ENCODE data around the gene KIF26B. TPM values are rescaled to one million over a fixed set of nuclear protein-coding genes. Genes with fewer than 3 reads are reported as not detected.

KIF26B gene
- total RNA-seq, 6 experiments from 2014 or later: 0.31 to 0.55 (median 0.35) TPM

- Histone ChIP-seq H3K36me3 (no peaks in the 10 kb centered on the region), H3K27ac (no peak overlapping the region), H3K27me3 (no peaks in the 10 kb centered on the region), H3K9me3 (no peaks in the 10 kb centered on the region), H3K4me1 (no peaks in the 10 kb centered on the region), H3K4me3 (no peak overlapping the region)
- 84% methylated on average over 17 of the region's 19 CpGs for WGBS (ENCODE audit: insufficient coverage, low coverage, low lambda C conversion rate, missing lambda C conversion rate)
- intact Hi-C loops (cut with DNase I): no loop called here
- ATAC-seq (no peak), DNase-seq (no peak)
- no peak for TF ChIP-seq POLR2A (IDR thresholded peaks at IDR 0.05)
- TF ChIP-seq, protein P1, sequence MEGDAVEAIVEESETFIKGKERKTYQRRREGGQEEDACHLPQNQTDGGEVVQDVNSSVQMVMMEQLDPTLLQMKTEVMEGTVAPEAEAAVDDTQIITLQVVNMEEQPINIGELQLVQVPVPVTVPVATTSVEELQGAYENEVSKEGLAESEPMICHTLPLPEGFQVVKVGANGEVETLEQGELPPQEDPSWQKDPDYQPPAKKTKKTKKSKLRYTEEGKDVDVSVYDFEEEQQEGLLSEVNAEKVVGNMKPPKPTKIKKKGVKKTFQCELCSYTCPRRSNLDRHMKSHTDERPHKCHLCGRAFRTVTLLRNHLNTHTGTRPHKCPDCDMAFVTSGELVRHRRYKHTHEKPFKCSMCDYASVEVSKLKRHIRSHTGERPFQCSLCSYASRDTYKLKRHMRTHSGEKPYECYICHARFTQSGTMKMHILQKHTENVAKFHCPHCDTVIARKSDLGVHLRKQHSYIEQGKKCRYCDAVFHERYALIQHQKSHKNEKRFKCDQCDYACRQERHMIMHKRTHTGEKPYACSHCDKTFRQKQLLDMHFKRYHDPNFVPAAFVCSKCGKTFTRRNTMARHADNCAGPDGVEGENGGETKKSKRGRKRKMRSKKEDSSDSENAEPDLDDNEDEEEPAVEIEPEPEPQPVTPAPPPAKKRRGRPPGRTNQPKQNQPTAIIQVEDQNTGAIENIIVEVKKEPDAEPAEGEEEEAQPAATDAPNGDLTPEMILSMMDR (IDR thresholded peaks at IDR 0.05): no peak
Measured at GRCh38 chr1:245684166-245684565, 529.4 kb downstream of the KIF26B start.

DNA sequence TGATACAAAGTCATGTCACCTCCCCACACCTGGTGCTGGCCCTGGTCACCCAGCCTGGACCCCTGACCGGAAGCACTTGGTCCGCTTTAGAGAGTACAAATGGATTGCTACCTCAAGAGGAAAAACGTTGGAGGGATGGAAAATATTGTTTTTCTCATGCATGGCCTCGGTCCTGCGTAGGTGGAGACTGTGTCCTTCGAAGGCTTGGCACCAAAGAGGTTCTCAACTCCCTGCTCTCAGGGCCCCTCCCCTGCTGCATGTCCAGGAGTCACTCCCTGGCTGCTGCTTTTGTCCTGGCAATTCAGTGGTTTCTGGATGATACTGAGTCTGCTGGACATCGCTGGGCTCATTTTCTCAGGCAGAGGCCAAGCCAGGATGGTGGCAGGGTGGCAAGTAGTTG lies 529.8 kb downstream of the KIF26B start:
- Histone ChIP-seq H3K27me3 (no peaks in the 10 kb centered on the region), H3K36me3 (no peaks in the 10 kb centered on the region), H3K27ac (no peak overlapping the region), H3K4me3 (no peak overlapping the region), H3K9me3 (no peaks in the 10 kb centered on the region), H3K4me1 (no peaks in the 10 kb centered on the region)
- WGBS (ENCODE audit: insufficient coverage, low coverage, low lambda C conversion rate, missing lambda C conversion rate): 67% methylated on average over 1 of the region's 7 CpGs
- intact Hi-C loops (cut with DNase I): no loop called here
- no peak for ATAC-seq
- DNase-seq: no peak
- TF ChIP-seq, protein P1 (IDR thresholded peaks at IDR 0.05): no peak
- TF ChIP-seq POLR2A (IDR thresholded peaks at IDR 0.05): no peak

DNA sequence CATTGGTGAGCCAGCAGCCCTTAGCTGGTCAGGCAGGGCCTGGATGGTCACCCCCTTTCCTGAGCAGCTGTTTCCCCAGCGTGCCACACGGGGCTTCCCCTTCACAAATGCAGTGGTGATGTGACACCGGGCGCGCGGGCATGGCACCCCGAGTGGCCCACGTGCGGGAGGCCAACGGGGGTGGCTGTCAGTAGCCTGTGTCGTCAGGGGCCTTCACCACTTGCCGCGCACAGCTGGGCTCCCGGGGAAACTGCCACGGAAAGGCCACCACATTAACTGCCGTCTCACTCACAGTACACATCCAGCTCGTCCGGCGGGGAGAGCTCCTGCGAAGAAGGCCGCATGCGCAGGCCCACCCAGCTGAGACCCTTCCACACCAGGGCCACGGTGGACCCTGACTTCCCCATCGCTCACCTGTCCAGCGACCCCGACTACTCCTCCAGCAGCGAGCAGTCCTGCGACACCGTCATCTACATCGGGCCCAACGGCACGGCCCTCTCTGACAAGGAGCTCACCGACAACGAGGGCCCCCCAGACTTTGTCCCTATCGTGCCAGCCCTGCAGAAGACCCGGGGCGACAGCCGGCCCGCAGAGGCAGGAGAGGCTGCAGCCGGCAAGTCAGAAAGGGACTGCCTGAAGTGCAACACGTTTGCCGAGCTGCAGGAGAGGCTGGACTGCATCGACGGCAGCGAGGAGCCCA lies 530.5 kb downstream of the KIF26B start:
- Histone ChIP-seq H3K9me3 (no peaks in the 10 kb centered on the region), H3K4me1 (no peaks in the 10 kb centered on the region), H3K27me3 (no peaks in the 10 kb centered on the region), H3K4me3 (no peak overlapping the region), H3K27ac (no peak overlapping the region), H3K36me3 (no peaks in the 10 kb centered on the region)
- 91% methylated on average over 11 of the region's 45 CpGs for WGBS (ENCODE audit: insufficient coverage, low coverage, low lambda C conversion rate, missing lambda C conversion rate)
- no peak for ATAC-seq
- TF ChIP-seq, protein P1 (IDR thresholded peaks at IDR 0.05): no peak
- TF ChIP-seq POLR2A (IDR thresholded peaks at IDR 0.05): no peak
- intact Hi-C loops (cut with DNase I): no loop called here
- DNase-seq: no peak

- no peak for TF ChIP-seq POLR2A (IDR thresholded peaks at IDR 0.05)
- TF ChIP-seq, protein P1 (IDR thresholded peaks at IDR 0.05): no peak
- Histone ChIP-seq H3K27me3 (no peaks in the 10 kb centered on the region), H3K4me1 (no peaks in the 10 kb centered on the region), H3K9me3 (no peaks in the 10 kb centered on the region), H3K27ac (no peak overlapping the region), H3K4me3 (no peak overlapping the region), H3K36me3 (no peaks in the 10 kb centered on the region)
- DNase-seq (no peak), ATAC-seq (no peak)
- whole genome bisulfite sequencing (ENCODE audit: insufficient coverage, low coverage, low lambda C conversion rate, missing lambda C conversion rate): 100% methylated on average over 1 of the region's 25 CpGs
- intact Hi-C loops (cut with DNase I): no loop called here
Measured at GRCh38 chr1:245686006-245686405, 531.2 kb downstream of the KIF26B start.
